HepG2 (cell line): ENCODE results near the gene ABCF1. TPM values are rescaled to one million over a fixed set of nuclear protein-coding genes. Genes with fewer than 3 reads are reported as not detected.
A peak's percentile ranks its signal among the peaks of the same experiment; 100 is the strongest.

Experiments
- FOXK2 ChIP-seq: fragments of 450-650 bp; IDR thresholded peaks from 2 replicates; pipeline ENCODE4 v1.6.1; 2016
- FOXO1 ChIP-seq: sonication (generic); formaldehyde crosslinking; IDR thresholded peaks from 2 replicates; pipeline ENCODE4 v1.4.0; 2020; ENCODE audit warnings: missing genetic modification reagents
- NR3C1 ChIP-seq: sonication (generic); formaldehyde crosslinking; IDR thresholded peaks from 2 replicates; pipeline ENCODE4 v1.4.0; 2020; ENCODE audit warnings: missing genetic modification reagents
- SIX4 ChIP-seq: sonication (generic); formaldehyde crosslinking; IDR thresholded peaks from 2 replicates; pipeline ENCODE4 v1.4.0; 2020; ENCODE audit warnings: missing genetic modification reagents
- SOX13 ChIP-seq, 3 experiments: fragments of 450-650 bp in 1 of 3; sonication (generic) in 1 of 3; formaldehyde crosslinking in 1 of 3; IDR thresholded peaks in 2 of 3; conservative IDR thresholded peaks in 1 of 3; 2 replicates each; pipeline versions ENCODE4 v1.5.0 to v1.6.1; 2016 to 2020; ENCODE audit warnings: antibody characterized with exemption in 1 of 3, mild to moderate bottlenecking in 1 of 3, missing compliant biosample characterization in 1 of 3, missing genetic modification reagents in 1 of 3, moderate library complexity in 1 of 3
- TCF7 ChIP-seq: sonication (generic); IDR thresholded peaks from 2 replicates; pipeline ENCODE4 v1.6.1; 2016; ENCODE audit warnings: antibody characterized with exemption, low read depth
- TEAD2 ChIP-seq: sonication (generic); formaldehyde crosslinking; IDR thresholded peaks from 2 replicates; pipeline ENCODE4 v1.9.0; 2021; ENCODE audit warnings: missing genetic modification reagents
- ZFP37 ChIP-seq: sonication (generic); formaldehyde crosslinking; IDR thresholded peaks from 2 replicates; pipeline ENCODE4 v1.4.0; 2020; ENCODE audit warnings: missing genetic modification reagents, borderline replicate concordance
- ZNF17 ChIP-seq: sonication (generic); formaldehyde crosslinking; IDR thresholded peaks from 2 replicates; pipeline ENCODE4 v1.5.0; 2020; ENCODE audit warnings: mild to moderate bottlenecking, missing genetic modification reagents
- ZNF510 ChIP-seq: sonication (generic); formaldehyde crosslinking; IDR thresholded peaks from 2 replicates; pipeline ENCODE4 v1.4.0; 2020; ENCODE audit warnings: low read depth, mild to moderate bottlenecking, missing genetic modification reagents
- ZNF556 ChIP-seq: sonication (generic); formaldehyde crosslinking; IDR thresholded peaks from 2 replicates; pipeline ENCODE4 v1.4.0; 2020; ENCODE audit warnings: mild to moderate bottlenecking, missing genetic modification reagents, borderline replicate concordance
- ZNF878 ChIP-seq: sonication (generic); formaldehyde crosslinking; IDR thresholded peaks from 2 replicates; pipeline ENCODE4 v1.8.1; 2023; ENCODE audit warnings: mild to moderate bottlenecking, missing genetic modification reagents, moderate library complexity
- polyA plus RNA-seq, 8 experiments: library from polyadenylated mRNA; depleted of rRNA in 3 of 8; stranded (reverse) in 7 of 8; unstranded in 1 of 8; fragments of >200 nt; fragmentation: Illumina TruSeq in 4 of 8; extraction: Trizol in 4 of 8; gene quantifications; 2 replicates each; pipeline versions ENCODE4 v1.2.1 to v1.2.3, GENCODE V29; 2011 to 2016; ENCODE audit warnings: low read depth in 4 of 8, missing spikeins in 1 of 8, mixed read lengths in 1 of 8; ENCODE audit not compliant: insufficient read depth in 1 of 8
- total RNA-seq, 5 experiments: library from RNA; depleted of rRNA; stranded (reverse); fragments of >200 nt; fragmentation: Illumina TruSeq; extraction: Trizol; gene quantifications; 2 replicates each; pipeline ENCODE4 v1.2.3, GENCODE V29; 2016; ENCODE audit warnings: low read depth in 1 of 5
- TF ChIP-seq, protein P1 (sequence below): IDR thresholded peaks from 2 replicates; pipeline ENCODE4 v1.6.1; 2016; ENCODE audit warnings: control low read depth
- TF ChIP-seq, protein P2 (sequence below): sonication (generic); formaldehyde crosslinking; IDR thresholded peaks from 2 replicates; pipeline ENCODE4; 2020; ENCODE audit warnings: missing genetic modification reagents, mild to moderate bottlenecking, borderline replicate concordance
- TF ChIP-seq, protein P3 (sequence below): sonication (generic); formaldehyde crosslinking; IDR thresholded peaks from 2 replicates; pipeline ENCODE4 v1.5.0; 2020; ENCODE audit warnings: missing genetic modification reagents, mild to moderate bottlenecking, borderline replicate concordance
- TF ChIP-seq, protein P4 (sequence below): sonication (generic); formaldehyde crosslinking; IDR thresholded peaks from 2 replicates; pipeline ENCODE4 v1.4.0; 2020; ENCODE audit warnings: missing genetic modification reagents
- TF ChIP-seq, protein P5 (sequence below): sonication (generic); formaldehyde crosslinking; IDR thresholded peaks from 2 replicates; pipeline ENCODE4 v1.4.0; 2020; ENCODE audit warnings: missing genetic modification reagents, borderline replicate concordance

ABCF1 gene
- total and polyA plus RNA-seq, 2 of the 13 experiments (the other 11 are each of a cell fraction or from before 2014, with no cell fraction given), result 25.4 to 98.9 TPM

DNA sequence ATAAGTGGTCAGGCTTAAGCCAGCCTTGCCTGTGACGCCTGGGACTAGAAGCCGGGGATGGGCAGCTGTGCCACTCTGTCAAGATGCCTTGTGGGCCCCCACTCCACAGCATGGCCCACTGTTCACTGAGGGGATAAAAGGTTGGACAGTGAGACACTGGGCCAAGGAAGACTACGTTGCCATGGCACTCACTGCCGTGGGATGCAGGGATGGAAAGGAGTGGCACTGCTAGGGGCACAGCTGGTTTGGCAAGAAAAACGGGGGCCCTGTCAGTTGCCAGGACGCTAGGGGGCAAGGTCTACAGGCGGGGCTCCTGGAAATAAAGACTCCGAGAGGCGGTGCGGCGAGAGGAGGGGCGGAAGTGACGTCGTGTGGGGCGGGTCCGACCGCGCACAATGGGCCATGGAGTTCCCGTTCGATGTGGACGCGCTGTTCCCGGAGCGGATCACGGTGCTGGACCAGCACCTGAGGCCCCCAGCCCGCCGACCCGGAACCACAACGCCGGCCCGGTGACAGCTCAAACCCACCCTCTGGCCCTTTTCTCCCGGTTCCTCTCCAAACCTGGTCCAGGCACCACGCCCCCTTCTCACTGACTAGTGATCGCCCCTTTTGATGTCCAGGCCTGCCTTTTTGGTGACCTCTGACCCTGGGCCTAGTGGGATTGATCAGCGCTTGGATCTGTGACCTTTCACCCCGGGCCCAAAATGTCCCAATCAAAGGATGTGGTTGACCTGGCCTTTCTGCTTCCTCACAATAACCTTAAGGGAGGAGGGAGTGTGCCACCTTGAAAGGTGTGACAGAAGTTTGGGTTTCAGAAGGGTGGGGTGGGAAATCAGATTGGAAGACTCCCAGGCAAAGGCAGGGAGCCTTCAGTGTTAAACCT lies 55.5 kb downstream of the ABCF1 start, which contains the start of gene ATAT1 (continued):
- TF ChIP-seq, protein P1, sequence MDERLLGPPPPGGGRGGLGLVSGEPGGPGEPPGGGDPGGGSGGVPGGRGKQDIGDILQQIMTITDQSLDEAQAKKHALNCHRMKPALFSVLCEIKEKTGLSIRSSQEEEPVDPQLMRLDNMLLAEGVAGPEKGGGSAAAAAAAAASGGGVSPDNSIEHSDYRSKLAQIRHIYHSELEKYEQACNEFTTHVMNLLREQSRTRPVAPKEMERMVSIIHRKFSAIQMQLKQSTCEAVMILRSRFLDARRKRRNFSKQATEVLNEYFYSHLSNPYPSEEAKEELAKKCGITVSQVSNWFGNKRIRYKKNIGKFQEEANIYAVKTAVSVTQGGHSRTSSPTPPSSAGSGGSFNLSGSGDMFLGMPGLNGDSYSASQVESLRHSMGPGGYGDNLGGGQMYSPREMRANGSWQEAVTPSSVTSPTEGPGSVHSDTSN, result no peak
- TF ChIP-seq, protein P2, sequence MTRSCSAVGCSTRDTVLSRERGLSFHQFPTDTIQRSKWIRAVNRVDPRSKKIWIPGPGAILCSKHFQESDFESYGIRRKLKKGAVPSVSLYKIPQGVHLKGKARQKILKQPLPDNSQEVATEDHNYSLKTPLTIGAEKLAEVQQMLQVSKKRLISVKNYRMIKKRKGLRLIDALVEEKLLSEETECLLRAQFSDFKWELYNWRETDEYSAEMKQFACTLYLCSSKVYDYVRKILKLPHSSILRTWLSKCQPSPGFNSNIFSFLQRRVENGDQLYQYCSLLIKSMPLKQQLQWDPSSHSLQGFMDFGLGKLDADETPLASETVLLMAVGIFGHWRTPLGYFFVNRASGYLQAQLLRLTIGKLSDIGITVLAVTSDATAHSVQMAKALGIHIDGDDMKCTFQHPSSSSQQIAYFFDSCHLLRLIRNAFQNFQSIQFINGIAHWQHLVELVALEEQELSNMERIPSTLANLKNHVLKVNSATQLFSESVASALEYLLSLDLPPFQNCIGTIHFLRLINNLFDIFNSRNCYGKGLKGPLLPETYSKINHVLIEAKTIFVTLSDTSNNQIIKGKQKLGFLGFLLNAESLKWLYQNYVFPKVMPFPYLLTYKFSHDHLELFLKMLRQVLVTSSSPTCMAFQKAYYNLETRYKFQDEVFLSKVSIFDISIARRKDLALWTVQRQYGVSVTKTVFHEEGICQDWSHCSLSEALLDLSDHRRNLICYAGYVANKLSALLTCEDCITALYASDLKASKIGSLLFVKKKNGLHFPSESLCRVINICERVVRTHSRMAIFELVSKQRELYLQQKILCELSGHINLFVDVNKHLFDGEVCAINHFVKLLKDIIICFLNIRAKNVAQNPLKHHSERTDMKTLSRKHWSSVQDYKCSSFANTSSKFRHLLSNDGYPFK (CRISPR knock-in tag), result peak; percentile 90; the same call in 1 of the 2 replicates
- TF ChIP-seq SIX4 (CRISPR knock-in tag), result no peak; the same call in 1 of the 2 replicates
- TF ChIP-seq ZNF556 (CRISPR knock-in tag), result peak; percentile 91; the same call in 1 of the 2 replicates
- TF ChIP-seq, protein P3, sequence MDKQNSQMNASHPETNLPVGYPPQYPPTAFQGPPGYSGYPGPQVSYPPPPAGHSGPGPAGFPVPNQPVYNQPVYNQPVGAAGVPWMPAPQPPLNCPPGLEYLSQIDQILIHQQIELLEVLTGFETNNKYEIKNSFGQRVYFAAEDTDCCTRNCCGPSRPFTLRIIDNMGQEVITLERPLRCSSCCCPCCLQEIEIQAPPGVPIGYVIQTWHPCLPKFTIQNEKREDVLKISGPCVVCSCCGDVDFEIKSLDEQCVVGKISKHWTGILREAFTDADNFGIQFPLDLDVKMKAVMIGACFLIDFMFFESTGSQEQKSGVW (CRISPR knock-in tag), result no peak
- peak; percentile 55 for TF ChIP-seq TCF7
- 0 out of 2 replicates have a peak, but pooled peaks have one; percentile 70 for TF ChIP-seq ZNF510 (CRISPR knock-in tag)
- no peak for TF ChIP-seq TEAD2 (CRISPR knock-in tag)
- TF ChIP-seq SOX13 (IDR thresholded peaks at IDR 0.05), result peak; percentile 62
- TF ChIP-seq SOX13 (CRISPR knock-in tag; conservative IDR thresholded peaks at IDR 0.05 in 1 of 2, IDR thresholded peaks at IDR 0.05 in 1 of 2), result peak in 1 of 2 experiments; percentile 71; a peak in 2 of 4 replicates
- no peak for TF ChIP-seq ZNF17 (CRISPR knock-in tag)
- TF ChIP-seq, protein P4, sequence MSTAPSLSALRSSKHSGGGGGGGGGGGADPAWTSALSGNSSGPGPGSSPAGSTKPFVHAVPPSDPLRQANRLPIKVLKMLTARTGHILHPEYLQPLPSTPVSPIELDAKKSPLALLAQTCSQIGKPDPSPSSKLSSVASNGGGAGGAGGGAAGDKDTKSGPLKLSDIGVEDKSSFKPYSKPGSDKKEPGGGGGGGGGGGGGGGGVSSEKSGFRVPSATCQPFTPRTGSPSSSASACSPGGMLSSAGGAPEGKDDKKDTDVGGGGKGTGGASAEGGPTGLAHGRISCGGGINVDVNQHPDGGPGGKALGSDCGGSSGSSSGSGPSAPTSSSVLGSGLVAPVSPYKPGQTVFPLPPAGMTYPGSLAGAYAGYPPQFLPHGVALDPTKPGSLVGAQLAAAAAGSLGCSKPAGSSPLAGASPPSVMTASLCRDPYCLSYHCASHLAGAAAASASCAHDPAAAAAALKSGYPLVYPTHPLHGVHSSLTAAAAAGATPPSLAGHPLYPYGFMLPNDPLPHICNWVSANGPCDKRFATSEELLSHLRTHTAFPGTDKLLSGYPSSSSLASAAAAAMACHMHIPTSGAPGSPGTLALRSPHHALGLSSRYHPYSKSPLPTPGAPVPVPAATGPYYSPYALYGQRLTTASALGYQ (CRISPR knock-in tag), result no peak
- TF ChIP-seq, protein P5, sequence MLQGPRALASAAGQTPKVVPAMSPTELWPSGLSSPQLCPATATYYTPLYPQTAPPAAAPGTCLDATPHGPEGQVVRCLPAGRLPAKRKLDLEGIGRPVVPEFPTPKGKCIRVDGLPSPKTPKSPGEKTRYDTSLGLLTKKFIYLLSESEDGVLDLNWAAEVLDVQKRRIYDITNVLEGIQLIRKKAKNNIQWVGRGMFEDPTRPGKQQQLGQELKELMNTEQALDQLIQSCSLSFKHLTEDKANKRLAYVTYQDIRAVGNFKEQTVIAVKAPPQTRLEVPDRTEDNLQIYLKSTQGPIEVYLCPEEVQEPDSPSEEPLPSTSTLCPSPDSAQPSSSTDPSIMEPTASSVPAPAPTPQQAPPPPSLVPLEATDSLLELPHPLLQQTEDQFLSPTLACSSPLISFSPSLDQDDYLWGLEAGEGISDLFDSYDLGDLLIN (CRISPR knock-in tag), result peak; percentile 98; the same call in 1 of the 2 replicates
- TF ChIP-seq ZNF878 (CRISPR knock-in tag), result 0 out of 2 replicates have a peak, but pooled peaks have one; percentile 35
- TF ChIP-seq ZFP37 (CRISPR knock-in tag), result peak; percentile 55; the same call in 1 of the 2 replicates
- no peak for TF ChIP-seq NR3C1 (CRISPR knock-in tag)
- no peak for TF ChIP-seq FOXK2
- TF ChIP-seq FOXO1 (CRISPR knock-in tag), result peak; percentile 8; the same call in 1 of the 2 replicates
